Putamen (tissue), 1 donor: ENCODE results near the gene SCRN1.
"Not testable (repeated sequence)": the region's sequence is repeated elsewhere in the genome, so short reads cannot be mapped to it uniquely, and the experiment has no call there.

ENCODE experiments used
- DNase-seq: peaks from one replicate; pipeline ENCODE4 v3.0.0-alpha.2; 2016; ENCODE audit warnings: low spot score

Gene SCRN1

GRCh38 chr7:29890786-29891185 lies 98.8 kb downstream of the SCRN1 start:
- DNase-seq: not testable (repeated sequence)

- no peak for DNase-seq
These were observed 99.3 kb downstream of the SCRN1 start for GRCh38 chr7:29890251-29890650.

- DNase-seq: no peak
These were observed 100.3 kb downstream of the SCRN1 start for GRCh38 chr7:29889288-29889687.

GRCh38 chr7:29888006-29888405 lies 101.6 kb downstream of the SCRN1 start:
- DNase-seq: no peak

- no peak for DNase-seq
These were observed 102.8 kb downstream of the SCRN1 start for GRCh38 chr7:29886827-29887226.

GRCh38 chr7:29885626-29886025 lies 104.0 kb downstream of the SCRN1 start:
- no peak for DNase-seq

- no peak for DNase-seq
These were observed 105.0 kb downstream of the SCRN1 start for GRCh38 chr7:29884399-29885272.

GRCh38 chr7:29883462-29884398 lies 105.9 kb downstream of the SCRN1 start:
- no peak for DNase-seq

- DNase-seq: no peak
These were observed 107.1 kb downstream of the SCRN1 start for GRCh38 chr7:29882481-29882880.

- DNase-seq: no peak
These were observed 107.9 kb downstream of the SCRN1 start for GRCh38 chr7:29881724-29882123.

GRCh38 chr7:29879609-29880008 lies 110.0 kb downstream of the SCRN1 start:
- DNase-seq: no peak

- no peak for DNase-seq
These were observed 111.4 kb downstream of the SCRN1 start for GRCh38 chr7:29878081-29878688.

- no peak for DNase-seq
These were observed 112.4 kb downstream of the SCRN1 start for GRCh38 chr7:29877196-29877595.

GRCh38 chr7:29875741-29876140 lies 113.9 kb downstream of the SCRN1 start:
- no peak for DNase-seq

- no peak for DNase-seq
These were observed 115.8 kb downstream of the SCRN1 start for GRCh38 chr7:29873644-29874294.

- DNase-seq: no peak
These were observed 117.7 kb downstream of the SCRN1 start for GRCh38 chr7:29871787-29872398.
